ENCODE results near the gene MAFG. TPM values are rescaled to one million over a fixed set of nuclear protein-coding genes. Genes with fewer than 3 reads are reported as not detected.

MAFG gene
- total and polyA plus RNA-seq, 2 of the 13 experiments (the other 11 are each of a cell fraction or from before 2014, with no cell fraction given), result 14.5 to 20.0 TPM

- no peak for TF ChIP-seq ZNF75D (CRISPR knock-in tag; IDR thresholded peaks at IDR 0.05; ENCODE audit: borderline replicate concordance)
- TF ChIP-seq ZNF724P (CRISPR knock-in tag; IDR thresholded peaks at IDR 0.05; ENCODE audit: borderline replicate concordance), result no peak
- no peak for TF ChIP-seq THAP8 (CRISPR knock-in tag; IDR thresholded peaks at IDR 0.05; ENCODE audit: borderline replicate concordance)
- no peak for TF ChIP-seq ZNF367 (CRISPR knock-in tag; IDR thresholded peaks at IDR 0.05; ENCODE audit: borderline replicate concordance)
- no peak for TF ChIP-seq KLF6 (CRISPR knock-in tag; IDR thresholded peaks at IDR 0.05)
- TF ChIP-seq ATF1 (CRISPR knock-in tag; IDR thresholded peaks at IDR 0.05), result no peak
- no peak for TF ChIP-seq HNF4A (CRISPR knock-in tag; IDR thresholded peaks at IDR 0.05)
- no peak for TF ChIP-seq ZMAT5 (CRISPR knock-in tag; IDR thresholded peaks at IDR 0.05; ENCODE audit: borderline replicate concordance, low read depth)
- TF ChIP-seq NFRKB (IDR thresholded peaks at IDR 0.05), result no peak
- TF ChIP-seq ARNT (IDR thresholded peaks at IDR 0.05), result no peak
- TF ChIP-seq ZNF704 (CRISPR knock-in tag; IDR thresholded peaks at IDR 0.05; ENCODE audit: borderline replicate concordance), result no peak
- no peak for TF ChIP-seq ZNF383 (CRISPR knock-in tag; IDR thresholded peaks at IDR 0.05; ENCODE audit: borderline replicate concordance)
- no peak for TF ChIP-seq EEA1 (CRISPR knock-in tag; IDR thresholded peaks at IDR 0.05; ENCODE audit: borderline replicate concordance)
- no peak for TF ChIP-seq DNMT1 (CRISPR knock-in tag; IDR thresholded peaks at IDR 0.05)
- TF ChIP-seq SOX5 (CRISPR knock-in tag; IDR thresholded peaks at IDR 0.05; ENCODE audit: borderline replicate concordance), result peak; percentile 14; the same call in 1 of the 2 replicates
- no peak for TF ChIP-seq ATF7-NPFF (CRISPR knock-in tag; IDR thresholded peaks at IDR 0.05; ENCODE audit: low read depth)
- no peak for TF ChIP-seq RAD51 (IDR thresholded peaks at IDR 0.05; ENCODE audit: borderline replicate concordance)
- TF ChIP-seq ZNF614 (CRISPR knock-in tag; IDR thresholded peaks at IDR 0.05; ENCODE audit: borderline replicate concordance), result no peak
- TF ChIP-seq SCMH1 (CRISPR knock-in tag; IDR thresholded peaks at IDR 0.05; ENCODE audit: borderline replicate concordance), result no peak
- no peak for TF ChIP-seq MTF1 (CRISPR knock-in tag; IDR thresholded peaks at IDR 0.05)
- no peak for TF ChIP-seq ZNF839 (CRISPR knock-in tag; IDR thresholded peaks at IDR 0.05; ENCODE audit: borderline replicate concordance)
- no peak for TF ChIP-seq FOXP1 (IDR thresholded peaks at IDR 0.05)
- TF ChIP-seq FOXP1 (CRISPR knock-in tag; IDR thresholded peaks at IDR 0.05), result no peak
- no peak for TF ChIP-seq MEIS1 (CRISPR knock-in tag; IDR thresholded peaks at IDR 0.05; ENCODE audit: borderline replicate concordance)
- TF ChIP-seq TEAD3 (CRISPR knock-in tag; optimal IDR thresholded peaks at IDR 0.05; ENCODE audit: borderline replicate concordance), result no peak
- TF ChIP-seq NAIF1 (CRISPR knock-in tag; IDR thresholded peaks at IDR 0.05; ENCODE audit: borderline replicate concordance), result no peak
- TF ChIP-seq RBAK (CRISPR knock-in tag; IDR thresholded peaks at IDR 0.05), result no peak
- TF ChIP-seq SNAI1 (CRISPR knock-in tag; IDR thresholded peaks at IDR 0.05; ENCODE audit: borderline replicate concordance), result no peak
- TF ChIP-seq CSRNP2 (CRISPR knock-in tag; conservative IDR thresholded peaks at IDR 0.05; ENCODE audit: low read depth), result no peak
Observed at GRCh38 chr17:81951785-81952684, 24.5 kb upstream of the MAFG start (continued).

All from HepG2 (cell line).